ENCODE measurements around the gene ARHGEF16.

ARHGEF16 gene

DNA sequence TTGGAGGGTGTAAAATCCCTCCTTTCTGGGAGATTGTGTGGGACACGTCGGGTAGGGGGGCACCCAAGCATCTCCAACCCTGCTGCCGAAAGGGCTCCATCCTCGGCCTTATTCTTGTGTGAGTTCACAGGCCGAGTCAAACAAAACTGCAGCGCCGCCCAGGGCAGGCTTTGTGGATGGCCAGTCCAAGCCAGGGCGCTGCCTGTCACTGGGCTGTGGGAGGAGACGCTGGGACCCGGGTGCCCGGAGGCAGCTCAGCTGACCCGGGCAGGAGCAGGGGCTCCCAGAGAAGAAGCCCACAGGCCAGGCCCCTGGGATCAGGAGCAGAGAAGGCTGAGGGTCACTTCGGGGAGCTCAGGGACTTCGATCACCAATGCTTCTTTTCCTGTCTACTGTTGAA lies 31.8 kb upstream of the ARHGEF16 start:
- DNase-seq (ENCODE audit: low read depth): no peak

DNA sequence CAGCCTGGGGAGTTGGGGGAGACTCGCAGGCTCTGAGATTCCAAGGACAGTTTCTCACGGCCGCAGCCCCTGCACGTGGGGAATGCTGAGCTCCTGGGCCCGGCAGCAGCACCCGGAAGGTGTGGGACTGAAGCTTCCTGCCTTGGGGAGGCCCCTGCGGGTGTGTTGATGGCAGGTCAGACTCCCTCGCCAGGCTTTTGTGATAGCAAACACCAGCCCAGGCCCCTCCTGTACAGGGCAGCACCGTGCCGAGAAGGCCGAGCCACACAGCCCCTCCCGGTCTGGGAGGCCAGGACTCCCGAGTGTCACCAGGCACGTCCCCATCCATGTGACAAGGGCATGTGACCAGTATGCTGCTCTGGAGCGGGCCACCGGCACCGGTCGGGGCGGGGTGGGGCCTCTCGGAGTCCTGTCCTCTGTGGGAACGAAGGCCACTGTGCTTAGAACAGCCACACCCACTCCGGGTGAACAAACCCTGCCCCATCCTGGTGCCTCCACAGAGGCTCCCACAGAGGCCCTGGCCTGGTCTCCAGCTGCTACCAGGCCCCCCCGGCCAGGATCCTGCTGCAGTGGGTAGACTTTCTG lies 31.1 kb upstream of the ARHGEF16 start:
- DNase-seq (ENCODE audit: low read depth): no peak

DNA sequence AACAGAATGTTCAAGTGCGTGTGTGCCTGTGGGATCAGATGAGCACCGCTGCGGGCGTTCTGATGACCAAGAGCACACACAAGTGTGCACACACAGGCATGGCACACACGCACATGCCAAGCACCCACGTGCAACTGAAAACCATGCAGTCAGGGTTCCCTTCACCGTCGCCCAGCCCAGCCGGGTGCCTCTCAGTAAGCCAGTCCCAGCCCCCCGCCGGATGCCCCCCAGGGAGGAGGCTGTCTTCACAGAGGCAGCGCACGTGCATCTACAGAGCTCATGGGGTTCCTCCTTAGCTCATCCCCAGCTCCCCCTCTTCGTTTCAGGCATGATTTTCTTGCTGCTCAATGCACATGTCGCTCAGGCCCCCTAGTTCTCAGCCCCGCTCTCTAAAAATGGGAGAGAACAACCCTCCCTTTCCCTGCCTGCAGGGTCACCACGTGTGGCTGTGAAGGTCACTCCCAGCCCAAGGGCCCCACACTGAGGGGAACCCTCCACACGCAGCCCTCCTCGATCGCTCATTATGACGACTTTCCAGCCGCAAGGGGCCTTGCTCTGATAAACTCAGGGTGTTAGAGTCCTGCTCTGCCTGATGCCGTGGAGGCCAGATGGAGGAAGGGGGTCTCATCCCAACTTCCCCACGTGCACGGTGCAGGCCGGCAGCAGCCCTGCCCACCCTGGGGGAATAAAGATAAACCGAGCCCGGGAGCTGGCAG lies 30.4 kb upstream of the ARHGEF16 start:
- DNase-seq (ENCODE audit: low read depth): no peak

DNA sequence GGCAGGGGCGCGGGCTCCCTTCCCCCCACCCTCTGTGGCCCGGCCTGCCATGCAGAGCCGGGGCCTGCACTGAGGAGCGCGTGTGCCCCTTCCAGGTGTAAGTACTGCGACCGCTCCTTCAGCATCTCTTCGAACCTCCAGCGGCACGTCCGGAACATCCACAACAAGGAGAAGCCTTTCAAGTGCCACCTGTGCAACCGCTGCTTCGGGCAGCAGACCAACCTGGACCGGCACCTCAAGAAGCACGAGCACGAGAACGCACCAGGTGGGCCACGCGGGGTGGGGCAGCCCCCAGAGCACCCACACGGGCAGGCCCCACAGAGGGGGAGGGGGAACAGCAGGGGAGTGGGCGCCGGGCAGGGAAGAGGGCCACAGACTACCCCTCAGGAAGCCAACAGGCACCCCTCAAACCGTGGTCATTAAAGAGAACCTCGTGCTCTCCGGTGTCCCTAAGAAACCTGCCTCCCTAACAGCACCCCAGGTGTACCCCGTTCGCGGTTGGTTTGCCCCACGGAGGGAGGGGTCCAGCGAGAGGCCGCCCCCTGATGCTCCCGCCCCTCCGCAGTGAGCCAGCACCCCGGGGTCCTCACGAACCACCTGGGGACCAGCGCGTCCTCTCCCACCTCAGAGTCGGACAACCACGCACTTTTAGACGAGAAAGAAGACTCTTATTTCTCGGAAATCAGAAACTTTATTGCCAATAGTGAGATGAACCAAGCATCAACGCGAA lies 28.8 kb upstream of the ARHGEF16 start:
- DNase-seq (ENCODE audit: low read depth): no peak

DNA sequence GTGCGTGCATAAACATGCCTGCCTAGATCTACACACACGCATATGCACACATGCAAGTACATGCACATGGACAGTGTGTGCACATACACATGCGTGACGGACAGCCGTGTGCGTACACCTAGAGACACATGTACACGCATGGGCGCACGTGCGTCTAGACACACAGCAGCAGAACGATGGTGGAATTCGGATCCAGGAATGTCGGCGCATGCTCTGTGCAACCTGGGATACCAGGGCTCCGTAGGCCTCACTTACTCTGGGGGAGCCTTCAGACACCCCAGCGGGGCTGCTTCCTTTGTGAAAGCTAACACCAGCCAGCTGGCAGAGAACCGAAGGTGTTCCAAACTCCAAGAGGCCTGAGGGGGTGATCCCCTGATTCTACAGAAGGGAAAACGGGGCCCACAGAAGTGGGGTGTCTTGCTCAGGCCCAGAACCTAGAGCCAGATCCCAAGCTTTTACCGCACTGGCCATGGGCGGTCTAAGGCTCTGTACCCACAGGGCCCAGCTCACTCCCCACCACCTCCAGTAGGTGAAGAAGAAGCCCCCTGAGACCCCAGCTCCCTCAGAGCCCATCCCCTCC lies 27.4 kb upstream of the ARHGEF16 start:
- no peak for DNase-seq (ENCODE audit: low read depth)

DNA sequence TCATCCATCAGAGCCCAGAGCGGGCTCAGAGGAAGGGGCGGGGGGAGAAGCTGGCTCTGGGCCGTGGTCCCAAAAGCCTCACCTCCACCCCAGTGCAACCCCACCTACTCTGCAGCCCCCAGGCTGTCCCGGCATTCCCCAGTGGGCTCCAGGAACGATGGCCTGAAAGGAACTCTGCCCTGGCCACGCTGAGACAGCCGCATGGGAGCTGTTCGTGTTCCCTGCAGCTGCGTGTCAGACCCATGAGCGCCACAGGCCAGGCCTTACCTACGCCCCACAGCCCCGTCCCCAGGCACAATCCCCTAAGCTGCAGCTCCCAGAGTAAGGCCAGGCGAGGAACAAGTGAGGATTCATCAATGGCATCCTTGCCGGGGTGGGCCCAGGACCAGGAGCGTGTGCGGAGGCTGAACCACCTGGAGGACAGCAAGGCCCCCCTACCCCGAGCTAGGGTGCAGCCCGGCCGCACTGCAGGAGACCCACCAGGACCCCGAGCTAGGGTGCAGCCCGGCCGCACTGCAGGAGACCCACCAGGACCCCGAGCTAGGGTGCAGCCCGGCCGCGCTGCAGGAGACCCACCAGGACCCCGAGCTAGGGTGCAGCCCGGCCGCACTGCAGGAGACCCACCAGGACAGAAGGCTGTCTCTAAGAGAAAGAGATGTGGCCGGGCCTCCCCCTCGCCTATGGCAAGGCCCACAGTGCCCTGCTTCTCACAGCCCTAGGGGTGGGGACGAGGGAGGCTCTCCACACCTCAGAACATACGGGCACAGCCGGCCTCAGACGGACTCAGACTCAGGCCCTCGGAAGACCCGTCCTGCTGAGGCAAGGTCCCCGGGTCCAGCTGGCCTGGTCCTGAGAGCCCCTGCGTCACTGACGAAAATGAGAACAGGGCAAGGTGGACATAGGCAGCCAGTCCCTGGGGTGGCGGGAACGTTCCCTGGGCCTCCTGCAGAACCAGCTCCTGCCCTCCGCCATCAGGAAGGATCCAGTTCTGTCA lies 26.5 kb upstream of the ARHGEF16 start:
- DNase-seq (ENCODE audit: low read depth): no peak

DNA sequence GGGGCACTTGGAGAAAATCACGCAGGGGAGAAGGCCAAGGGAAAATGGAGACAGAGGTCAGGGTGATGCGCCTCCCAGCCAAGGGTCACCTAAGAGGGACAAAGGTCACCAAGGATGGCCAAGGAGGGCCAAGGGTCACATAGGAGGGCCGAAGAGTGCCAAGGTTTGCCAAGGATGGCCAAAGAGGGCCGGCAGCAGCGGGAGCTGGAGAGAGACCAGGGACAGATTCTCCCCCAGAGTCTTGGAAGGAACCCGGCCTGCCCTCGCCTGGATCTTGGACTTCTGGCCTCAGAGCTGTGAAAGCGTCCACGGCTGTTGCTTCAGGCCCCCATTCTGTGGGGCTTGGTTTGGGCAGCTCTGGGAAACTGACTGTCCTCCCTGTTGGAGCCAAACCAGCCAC lies 25.6 kb upstream of the ARHGEF16 start:
- DNase-seq (ENCODE audit: low read depth): no peak

DNA sequence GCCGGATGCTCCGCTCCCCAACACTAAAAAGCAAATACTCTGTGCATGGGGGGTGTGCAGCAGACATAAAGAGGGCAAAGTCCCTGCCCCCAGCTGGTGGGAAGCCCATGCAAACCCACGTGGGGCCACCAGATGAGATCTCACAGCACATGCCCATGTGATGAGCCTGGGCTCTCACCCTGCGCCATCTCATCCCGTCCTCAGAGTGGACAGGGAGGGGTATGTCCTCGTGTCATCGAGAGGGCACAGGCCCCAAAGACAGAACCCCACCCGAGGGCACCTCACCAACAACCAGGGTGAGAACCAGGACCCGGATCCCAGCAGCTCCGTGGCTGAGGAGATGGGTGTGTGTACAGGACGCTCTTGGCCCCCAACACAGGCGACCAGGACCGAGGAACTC lies 25.1 kb upstream of the ARHGEF16 start:
- DNase-seq (ENCODE audit: low read depth): no peak

DNA sequence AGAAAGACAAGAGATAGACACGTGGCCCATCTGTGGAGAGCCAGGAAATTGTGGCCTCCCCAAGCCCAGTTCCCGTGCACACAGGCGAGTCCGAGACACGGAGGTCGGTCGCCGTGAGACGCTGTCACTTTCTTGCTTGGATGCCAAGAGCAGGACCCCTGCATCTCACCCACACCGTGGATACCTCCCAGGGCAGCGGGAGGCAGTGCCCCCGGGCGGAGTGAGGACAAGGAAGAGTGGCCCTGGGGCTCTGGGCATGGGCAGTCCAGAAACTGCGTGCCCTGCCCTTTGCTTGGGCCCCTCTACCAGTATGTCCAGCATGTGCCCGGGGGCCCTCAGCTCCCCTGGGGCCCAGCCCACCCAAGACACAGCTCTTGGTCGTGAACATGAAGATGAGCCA lies 24.7 kb upstream of the ARHGEF16 start:
- no peak for DNase-seq (ENCODE audit: low read depth)

DNA sequence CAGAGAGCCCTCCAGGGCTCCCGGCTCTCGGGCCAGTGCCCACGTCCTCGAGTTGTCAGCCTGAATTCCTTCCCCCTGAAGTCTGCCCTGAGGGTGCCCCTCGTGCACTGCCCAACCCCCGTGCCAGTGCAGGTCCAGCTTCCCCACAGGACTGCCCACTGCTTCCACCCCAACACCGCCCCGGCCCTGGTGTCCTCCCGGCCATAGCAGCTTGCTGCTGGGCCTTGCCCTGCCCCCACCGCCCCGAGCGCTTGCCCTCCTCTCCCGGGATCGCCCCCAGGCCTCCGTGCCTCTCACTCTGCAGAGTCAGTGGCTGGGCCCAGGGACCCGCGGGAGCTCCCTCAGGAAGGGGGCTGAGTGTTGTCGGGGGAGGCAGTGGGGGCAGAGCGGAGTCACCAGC lies 24.1 kb upstream of the ARHGEF16 start:
- DNase-seq (ENCODE audit: low read depth): no peak

DNA sequence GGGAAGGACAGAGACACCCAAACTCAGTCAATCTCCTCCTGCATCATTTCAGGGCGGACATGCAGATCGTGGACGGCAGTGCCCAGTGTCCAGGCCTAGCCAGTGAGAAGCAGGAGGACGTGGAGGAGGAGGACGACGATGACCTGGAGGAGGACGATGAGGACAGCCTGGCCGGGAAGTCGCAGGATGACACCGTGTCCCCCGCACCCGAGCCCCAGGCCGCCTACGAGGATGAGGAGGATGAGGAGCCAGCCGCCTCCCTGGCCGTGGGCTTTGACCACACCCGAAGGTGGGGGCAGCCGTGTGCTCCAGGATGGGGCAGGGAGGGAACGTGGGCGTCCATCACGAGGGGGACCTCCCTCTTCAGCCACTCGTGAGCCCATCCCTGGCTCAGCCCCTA lies 23.6 kb upstream of the ARHGEF16 start:
- DNase-seq (ENCODE audit: low read depth): no peak

DNA sequence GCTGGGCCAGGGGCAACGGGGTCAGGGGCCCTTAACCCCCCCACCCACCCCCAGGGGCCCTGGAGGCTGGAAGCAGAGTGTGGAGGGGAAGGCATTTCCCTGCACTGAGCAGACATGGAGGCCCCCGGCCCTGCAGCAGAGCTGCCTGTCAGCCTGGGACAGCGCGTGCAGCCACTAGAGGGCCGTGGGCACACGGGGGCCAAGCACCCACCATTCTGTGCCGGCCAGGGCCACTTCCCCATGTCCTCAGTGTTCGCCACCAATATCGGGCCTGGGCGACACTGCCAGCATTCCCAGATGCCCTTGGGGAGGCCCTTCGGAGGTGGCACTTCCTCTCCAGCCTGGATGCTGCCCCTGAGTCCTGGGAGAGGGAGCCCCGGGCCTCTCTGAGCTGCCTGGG lies 23.2 kb upstream of the ARHGEF16 start:
- DNase-seq (ENCODE audit: low read depth): no peak

DNA sequence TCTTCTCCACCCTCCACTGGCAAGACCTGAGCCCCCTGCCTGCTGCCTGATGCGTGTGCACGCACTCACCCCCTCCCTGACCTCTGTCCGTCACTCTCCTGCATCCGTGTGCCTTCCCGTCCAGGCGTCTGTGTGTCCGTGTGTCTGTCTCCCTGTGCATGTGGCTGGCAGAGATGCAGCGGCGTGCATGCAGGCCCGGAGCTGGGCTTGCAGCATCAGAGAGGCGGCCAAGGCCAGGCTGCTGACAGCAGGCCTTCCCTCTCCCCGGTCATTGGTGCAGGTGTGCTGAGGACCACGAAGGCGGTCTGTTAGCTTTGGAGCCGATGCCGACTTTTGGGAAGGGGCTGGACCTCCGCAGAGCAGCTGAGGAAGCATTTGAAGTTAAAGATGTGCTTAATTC lies 22.8 kb upstream of the ARHGEF16 start:
- DNase-seq (ENCODE audit: low read depth): no peak

DNA sequence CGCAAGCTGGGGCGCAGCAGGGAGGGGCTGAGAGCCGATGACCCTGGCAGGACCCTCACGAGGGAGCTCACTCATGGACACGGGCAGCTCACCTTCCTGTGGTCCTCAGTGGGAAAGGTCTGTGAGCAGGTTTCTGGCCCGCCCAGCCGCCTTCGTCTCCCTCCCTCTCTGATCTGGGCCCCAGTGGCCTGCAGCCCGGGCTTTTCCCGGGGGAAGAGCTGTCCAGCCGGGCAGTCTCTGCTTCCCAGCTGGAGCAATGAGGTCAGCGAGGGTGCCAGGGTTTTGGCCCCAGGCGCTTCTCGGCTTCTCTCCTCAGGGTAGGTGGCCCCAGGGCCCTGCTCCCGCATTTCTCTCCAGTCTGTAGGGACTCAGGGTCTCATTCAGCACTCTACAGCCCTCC lies 22.2 kb upstream of the ARHGEF16 start:
- no peak for DNase-seq (ENCODE audit: low read depth)

DNA sequence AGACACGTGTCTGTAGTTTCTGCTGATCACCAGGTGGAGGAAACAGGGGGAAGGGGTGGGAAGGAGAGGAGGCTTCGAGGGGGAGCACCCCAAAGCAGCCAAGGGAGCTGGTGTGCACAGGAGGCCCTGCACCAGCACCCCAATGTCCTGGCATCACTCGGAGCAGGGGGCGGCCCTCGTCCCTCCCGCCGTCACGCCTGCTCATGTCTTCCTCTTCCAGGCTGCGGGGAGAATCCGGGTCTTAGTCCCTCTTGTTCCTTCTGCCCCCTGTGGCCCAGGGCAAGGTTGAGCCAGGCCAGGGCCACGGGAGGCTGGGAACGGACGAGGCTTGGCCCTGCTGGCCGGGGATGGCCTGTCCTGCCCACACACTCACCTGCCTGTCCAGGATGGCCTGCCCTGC lies 21.4 kb upstream of the ARHGEF16 start:
- no peak for DNase-seq (ENCODE audit: low read depth)

DNA sequence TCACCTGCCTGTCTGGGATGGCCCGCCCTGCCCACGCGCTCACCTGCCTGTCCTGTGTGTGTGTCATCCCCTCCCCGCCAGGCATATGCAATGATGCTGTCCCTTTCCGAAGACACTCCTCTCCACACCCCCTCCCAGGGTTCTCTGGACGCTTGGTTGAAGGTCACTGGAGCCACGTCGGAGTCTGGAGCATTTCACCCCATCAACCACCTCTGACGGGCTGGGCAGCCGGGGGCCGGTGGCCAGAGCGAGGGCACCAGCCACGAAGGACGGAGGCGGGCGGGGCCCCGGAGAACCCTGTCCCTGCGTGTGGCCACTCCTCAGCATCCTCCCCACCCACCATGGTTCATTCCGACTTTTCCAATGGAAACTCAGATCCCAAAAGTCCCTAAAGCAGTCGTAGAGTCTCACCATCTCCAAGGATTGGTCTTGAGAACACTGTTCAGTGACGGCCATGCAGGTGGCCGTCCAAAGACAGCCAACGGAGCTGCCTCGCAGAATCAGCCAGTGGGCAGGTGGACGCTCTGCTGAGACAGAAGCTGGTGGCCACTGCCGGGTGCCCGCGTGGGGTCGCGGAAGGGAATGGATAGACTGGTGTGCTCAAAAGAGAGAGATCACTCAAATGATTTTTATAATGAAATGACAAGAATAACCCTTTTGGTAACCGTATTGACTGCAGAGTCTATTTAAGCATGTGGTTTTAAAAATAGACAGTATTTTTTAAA lies 20.7 kb upstream of the ARHGEF16 start:
- DNase-seq (ENCODE audit: low read depth): no peak

DNA sequence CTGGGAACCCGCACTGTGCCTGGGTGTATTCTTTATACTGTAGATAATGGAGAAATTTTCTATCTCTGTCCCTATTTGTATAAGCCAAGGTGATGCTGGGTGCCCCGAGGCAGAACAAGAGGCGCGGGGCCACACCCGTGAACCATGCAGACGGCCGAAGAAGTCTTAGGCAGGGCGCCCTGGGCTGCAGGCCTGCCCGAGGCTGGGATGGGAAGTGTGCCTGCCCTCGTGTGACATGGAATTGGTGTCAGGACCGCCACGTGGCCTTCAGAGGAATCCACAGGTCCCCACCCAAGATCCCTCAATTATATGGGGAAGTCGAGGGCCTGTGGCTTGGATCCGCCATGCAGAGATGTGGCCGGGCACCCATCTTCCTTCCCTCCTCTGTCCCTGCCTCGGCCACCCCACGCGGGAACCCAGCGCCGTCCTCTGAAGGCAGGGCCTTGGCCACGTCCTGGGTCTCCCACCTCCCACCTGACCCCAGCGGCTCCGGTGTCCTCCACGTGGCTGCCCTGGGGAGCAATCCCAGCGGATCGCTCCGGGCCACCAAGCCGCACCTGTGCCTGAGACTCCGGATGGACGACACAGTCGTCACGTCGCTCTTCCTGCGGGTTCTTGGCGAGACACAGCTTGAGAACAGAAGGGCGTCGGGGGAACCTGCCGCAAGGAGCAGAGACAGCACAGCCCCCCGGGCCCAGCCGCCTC lies 19.9 kb upstream of the ARHGEF16 start:
- DNase-seq (ENCODE audit: low read depth): no peak

DNA sequence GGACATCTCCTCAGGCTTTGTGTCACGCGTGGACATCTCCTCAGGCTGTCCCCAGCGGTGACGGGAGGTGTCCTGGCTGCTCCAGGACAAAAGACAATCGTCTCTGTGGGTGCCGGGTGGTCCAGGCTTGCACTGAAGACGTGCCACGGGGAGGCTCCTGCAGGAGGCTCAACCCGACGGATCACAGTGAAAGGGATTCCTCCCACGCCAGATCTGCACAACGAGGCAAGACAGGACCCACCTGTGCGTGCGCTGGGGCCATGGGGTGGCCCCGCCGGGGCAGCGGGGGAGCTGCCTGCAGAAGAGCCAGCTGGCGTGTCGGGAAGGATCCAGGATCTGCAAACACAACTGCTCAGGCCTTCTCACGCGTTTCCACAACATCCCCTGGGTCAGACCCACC lies 18.8 kb upstream of the ARHGEF16 start:
- DNase-seq (ENCODE audit: low read depth): no peak

DNA sequence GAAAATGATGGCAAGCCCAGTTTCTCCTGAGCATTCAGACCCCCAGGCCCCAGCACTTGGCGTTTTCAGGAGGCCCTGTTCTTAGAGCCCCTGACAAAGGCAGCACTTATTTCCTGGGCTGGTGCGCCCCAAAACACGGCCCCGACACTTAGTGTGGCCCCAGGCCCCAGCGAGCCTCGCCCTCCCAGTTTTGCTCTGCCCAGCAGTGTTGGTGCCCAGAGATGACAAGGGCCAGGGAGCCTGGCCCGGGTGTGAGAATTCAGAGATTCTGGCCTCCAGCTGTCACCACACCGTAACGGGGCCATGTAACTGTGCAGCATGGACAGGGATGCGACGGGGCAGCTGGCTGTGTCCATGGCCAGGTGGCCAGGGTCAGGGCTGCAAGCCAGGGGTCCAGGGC lies 18.0 kb upstream of the ARHGEF16 start:
- no peak for DNase-seq (ENCODE audit: low read depth)

DNA sequence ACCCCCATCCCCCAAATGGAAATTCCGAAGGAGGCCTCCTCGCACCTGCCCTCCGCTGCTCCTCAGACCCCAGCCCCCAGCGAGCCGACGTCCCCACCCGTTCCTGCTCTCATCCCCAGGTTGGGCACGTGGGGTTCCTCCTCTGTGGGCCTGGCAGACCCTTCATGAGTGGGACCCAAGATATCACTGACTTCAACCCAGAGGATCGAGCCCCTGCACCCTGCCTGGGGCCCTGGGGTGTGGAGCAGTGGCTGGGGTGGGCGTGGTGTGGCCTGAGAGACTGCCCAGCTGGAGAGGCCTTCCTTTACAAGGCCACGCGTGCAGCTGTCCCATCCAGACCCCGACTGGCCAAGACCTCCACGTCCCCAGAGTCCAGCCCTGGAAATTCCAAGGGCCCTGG lies 17.6 kb upstream of the ARHGEF16 start:
- no peak for DNase-seq (ENCODE audit: low read depth)
